HG02973 (cell line): Measurements from ENCODE around the gene CCDC159.

Experiments used
- ATAC-seq: cut with Tn5 transposase; IDR thresholded peaks from one replicate; pipeline ENCODE4 v1.9.1; 2021; ENCODE audit warnings: moderate library complexity; ENCODE audit not compliant: unreplicated experiment

Gene CCDC159

GRCh38 chr19:11387162-11388034, 41.1 kb downstream of the CCDC159 start:
- no peak for ATAC-seq

GRCh38 chr19:11390359-11390758, 44.0 kb downstream of the CCDC159 start:
- no peak for ATAC-seq

GRCh38 chr19:11390933-11391680, 44.8 kb downstream of the CCDC159 start:
- no peak for ATAC-seq

GRCh38 chr19:11397089-11397610, 50.8 kb downstream of the CCDC159 start:
- no peak for ATAC-seq

GRCh38 chr19:11399667-11400066, 53.3 kb downstream of the CCDC159 start:
- ATAC-seq = no peak

- ATAC-seq = no peak
Observed at GRCh38 chr19:11400798-11401197, 54.5 kb downstream of the CCDC159 start.

GRCh38 chr19:11401808-11402543, 55.7 kb downstream of the CCDC159 start:
- no peak for ATAC-seq
